Mammary epithelial cell (primary cell): ENCODE data around the gene CNTFR.

Experiments
- EZH2 ChIP-seq: IDR thresholded peaks from 2 replicates; pipeline ENCODE4 v1.6.1; 2012; ENCODE audit warnings: low read length, inconsistent platforms, borderline replicate concordance
- TF ChIP-seq, protein P1 (sequence below), 2 donors: IDR thresholded peaks in 1 of 2; conservative IDR thresholded peaks in 1 of 2; 2 replicates each; pipeline ENCODE4 v1.5.1; 2011 to 2012; ENCODE audit warnings: inconsistent platforms in 2 of 2, low read length in 2 of 2, mild to moderate bottlenecking in 2 of 2, control low read depth in 1 of 2, low read depth in 1 of 2; ENCODE audit not compliant: insufficient read depth in 1 of 2; ENCODE audit errors: extremely low read depth in 1 of 2

DNA sequence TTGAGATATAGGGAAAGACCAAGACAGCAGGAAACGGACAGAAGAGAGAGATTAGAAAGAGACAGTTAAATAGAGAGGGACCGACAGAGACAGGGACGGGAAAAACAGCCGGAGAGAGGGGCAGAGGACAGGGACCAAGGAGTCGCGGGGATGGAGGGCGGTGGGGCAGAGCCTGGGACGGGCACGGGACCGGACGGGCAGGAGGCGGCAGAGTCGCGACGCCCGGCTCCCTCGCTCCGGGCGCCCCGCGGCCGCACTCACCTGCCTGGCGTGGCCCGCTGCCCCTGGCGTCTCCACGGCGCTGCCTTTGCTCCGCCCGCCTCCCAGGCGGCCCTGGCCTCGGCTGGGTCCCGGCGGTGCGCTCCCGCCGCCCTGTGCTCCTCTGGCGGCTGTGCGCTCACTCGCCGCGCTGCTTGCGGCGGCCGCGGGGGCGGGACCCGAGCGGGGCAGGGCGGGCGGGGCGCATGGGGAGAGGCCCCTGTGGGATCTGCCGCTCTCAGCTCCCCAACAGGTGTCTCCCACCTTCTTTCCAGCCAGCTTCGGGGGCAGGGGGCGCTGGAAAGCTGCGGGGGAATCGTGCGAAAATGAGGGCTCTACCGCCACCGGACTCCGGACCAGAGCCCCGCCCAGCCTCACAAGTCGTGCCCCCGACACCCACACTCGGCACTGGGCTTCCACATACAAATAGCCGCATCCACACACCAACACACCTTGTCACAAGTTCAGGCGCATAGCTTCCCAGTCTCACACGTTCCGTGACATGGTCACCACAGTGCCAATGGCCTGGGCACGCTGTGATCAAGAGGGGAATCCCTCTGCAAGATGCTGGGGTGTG, 39.3 kb upstream of the CNTFR start, which contains the start of gene ARID3C:
- TF ChIP-seq, protein P1, sequence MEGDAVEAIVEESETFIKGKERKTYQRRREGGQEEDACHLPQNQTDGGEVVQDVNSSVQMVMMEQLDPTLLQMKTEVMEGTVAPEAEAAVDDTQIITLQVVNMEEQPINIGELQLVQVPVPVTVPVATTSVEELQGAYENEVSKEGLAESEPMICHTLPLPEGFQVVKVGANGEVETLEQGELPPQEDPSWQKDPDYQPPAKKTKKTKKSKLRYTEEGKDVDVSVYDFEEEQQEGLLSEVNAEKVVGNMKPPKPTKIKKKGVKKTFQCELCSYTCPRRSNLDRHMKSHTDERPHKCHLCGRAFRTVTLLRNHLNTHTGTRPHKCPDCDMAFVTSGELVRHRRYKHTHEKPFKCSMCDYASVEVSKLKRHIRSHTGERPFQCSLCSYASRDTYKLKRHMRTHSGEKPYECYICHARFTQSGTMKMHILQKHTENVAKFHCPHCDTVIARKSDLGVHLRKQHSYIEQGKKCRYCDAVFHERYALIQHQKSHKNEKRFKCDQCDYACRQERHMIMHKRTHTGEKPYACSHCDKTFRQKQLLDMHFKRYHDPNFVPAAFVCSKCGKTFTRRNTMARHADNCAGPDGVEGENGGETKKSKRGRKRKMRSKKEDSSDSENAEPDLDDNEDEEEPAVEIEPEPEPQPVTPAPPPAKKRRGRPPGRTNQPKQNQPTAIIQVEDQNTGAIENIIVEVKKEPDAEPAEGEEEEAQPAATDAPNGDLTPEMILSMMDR (conservative IDR thresholded peaks at IDR 0.05 in 1 of 2, IDR thresholded peaks at IDR 0.05 in 1 of 2; ENCODE audit: extremely low read depth in 1 of 2, insufficient read depth in 1 of 2, low read depth in 1 of 2, low read length in 2 of 2): no peak
- no peak for TF ChIP-seq EZH2
